Measurements from ENCODE around the gene PDILT.
"Not testable (repeated sequence)": the region's sequence is repeated elsewhere in the genome, so short reads cannot be mapped to it uniquely, and the experiment has no call there.

The PDILT gene, protein sequence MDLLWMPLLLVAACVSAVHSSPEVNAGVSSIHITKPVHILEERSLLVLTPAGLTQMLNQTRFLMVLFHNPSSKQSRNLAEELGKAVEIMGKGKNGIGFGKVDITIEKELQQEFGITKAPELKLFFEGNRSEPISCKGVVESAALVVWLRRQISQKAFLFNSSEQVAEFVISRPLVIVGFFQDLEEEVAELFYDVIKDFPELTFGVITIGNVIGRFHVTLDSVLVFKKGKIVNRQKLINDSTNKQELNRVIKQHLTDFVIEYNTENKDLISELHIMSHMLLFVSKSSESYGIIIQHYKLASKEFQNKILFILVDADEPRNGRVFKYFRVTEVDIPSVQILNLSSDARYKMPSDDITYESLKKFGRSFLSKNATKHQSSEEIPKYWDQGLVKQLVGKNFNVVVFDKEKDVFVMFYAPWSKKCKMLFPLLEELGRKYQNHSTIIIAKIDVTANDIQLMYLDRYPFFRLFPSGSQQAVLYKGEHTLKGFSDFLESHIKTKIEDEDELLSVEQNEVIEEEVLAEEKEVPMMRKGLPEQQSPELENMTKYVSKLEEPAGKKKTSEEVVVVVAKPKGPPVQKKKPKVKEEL

DNA sequence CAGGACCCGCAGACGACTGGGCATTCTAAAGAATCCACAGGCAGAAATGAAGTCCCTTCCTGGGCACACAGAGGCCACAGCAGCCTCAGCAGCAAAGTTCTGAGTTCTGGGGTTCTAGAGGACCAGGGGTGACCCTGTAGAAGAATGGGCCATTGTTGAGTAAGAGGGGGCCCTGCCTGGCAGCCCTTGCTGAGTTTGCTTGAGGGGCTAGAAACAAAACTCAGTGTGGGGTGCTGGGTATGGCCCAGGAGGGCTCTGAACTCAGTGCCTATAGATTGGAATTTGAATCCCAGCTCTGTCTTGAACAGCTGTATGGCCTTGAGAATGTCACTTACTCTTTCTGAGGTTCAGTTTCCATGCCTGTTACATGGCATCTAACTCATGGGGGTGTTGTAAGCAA is at the start of gene PDILT:
Gene PDILT, minus strand, starts transcription at position 101 of the 400 bp plus-strand sequence. CDS start 5,437 bp downstream, outside the sequence.
- DNase-seq, result no peak
- CTCF ChIA-PET, result interaction anchor here (1.0 kb wide), 1 partner anchor 20 kb away, joined by 3 read pairs; no protein-coding TSS in a partner anchor
- Mint-ChIP-seq H3K4me1 (no peaks in the 10 kb centered on the region), H3K36me3 (no peaks in the 10 kb centered on the region), H3K27me3 (peaks cover 4% of the 10 kb centered on the region), H3K9me3 (no peaks in the 10 kb centered on the region), H3K27ac (no peak within 1 kb of the TSS), H3K4me3 (no peak within 1 kb of the TSS)

DNA sequence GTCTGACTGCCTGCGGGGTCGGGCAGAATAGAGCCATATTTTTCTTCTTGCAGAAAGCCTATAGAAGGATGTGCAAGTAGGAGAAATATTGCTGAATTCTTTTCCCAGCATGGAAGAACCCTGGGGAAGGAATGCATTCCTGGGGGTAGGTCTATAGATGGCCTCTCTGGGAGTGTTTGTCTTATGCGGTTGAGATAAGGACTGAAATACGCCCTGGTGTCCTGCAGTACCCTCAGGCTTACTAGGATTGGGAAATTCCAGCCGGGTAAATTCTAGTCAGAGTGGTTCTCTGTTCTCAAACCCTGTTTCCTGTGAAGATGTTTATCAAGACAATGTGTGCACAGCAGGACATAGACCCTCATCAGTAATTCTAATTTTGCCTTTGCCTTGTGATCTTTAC is 49.1 kb upstream of the PDILT start:
- not testable (repeated sequence) for H3K27ac Mint-ChIP-seq, H3K27me3 Mint-ChIP-seq, H3K4me1 Mint-ChIP-seq

DNA sequence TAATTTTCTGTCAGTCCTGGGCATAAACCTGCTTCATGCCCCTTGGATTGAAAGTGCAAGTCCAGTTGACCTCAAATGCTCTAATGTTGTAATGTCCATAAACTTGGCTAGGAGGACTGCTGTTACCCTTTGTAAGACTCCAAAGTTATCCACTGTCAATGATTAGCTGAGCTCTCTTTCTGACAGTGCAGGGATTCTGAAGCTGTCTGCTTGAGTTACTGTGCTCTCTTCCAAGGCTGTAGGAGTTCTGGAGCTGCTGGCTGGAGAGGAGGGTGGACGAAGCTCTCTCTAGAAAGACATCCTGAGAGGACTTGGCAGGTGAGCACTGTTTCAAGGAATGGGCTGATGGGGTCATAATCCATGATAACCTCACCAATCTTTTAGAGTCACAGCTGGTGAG is 46.8 kb upstream of the PDILT start, which contains the start of gene ACSM2A:
Gene ACSM2A, plus strand, starts transcription at position 158 of the 400 bp plus-strand sequence. CDS start 8,594 bp downstream, outside the sequence.
- H3K4me1 Mint-ChIP-seq, DNase-seq, H3K4me3 Mint-ChIP-seq, H3K27me3 Mint-ChIP-seq, H3K27ac Mint-ChIP-seq, CTCF ChIA-PET, H3K36me3 Mint-ChIP-seq, H3K9me3 Mint-ChIP-seq: not testable (repeated sequence)

More for the DNA sequence above, 49.1 kb upstream of the PDILT start:
- H3K9me3 Mint-ChIP-seq, H3K36me3 Mint-ChIP-seq, CTCF ChIA-PET, DNase-seq, H3K4me3 Mint-ChIP-seq: not testable (repeated sequence)

DNA sequence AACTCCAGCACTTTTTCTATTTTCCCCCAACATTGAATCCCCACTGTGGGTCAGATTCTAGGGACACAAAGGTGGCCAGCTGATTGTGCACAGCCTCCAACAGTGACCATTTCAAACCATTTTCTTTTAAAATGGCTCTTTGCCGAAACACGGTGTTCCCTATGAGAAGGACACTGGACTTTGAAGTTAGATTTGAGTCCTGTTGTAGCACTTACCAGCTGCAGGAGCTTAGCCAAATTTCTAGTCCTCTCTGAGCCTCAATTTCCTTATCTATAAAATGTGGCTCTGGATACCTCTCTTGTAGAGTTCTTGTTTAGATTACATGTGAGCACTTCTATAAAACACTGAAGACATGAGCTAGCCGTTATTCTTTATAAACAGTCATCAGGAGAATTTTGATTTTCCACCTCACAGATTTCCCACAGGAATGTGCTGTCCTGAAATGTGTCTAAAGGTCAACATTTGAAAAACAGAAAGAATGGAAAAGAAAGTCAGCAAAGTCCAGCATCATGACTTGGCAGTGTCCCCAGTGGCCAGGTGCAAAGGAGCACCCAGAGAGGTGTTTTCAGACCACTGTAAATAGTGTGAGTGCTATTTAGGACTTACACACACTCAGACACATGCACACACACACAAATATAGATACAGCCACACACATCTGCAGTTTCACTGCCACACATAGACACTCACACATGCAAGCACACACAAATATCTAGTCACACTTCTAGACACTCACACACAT is 42.3 kb upstream of the PDILT start:
- DNase-seq, CTCF ChIA-PET, H3K4me3 Mint-ChIP-seq, H3K27me3 Mint-ChIP-seq, H3K9me3 Mint-ChIP-seq, H3K27ac Mint-ChIP-seq, H3K36me3 Mint-ChIP-seq, H3K4me1 Mint-ChIP-seq: not testable (repeated sequence)

DNA sequence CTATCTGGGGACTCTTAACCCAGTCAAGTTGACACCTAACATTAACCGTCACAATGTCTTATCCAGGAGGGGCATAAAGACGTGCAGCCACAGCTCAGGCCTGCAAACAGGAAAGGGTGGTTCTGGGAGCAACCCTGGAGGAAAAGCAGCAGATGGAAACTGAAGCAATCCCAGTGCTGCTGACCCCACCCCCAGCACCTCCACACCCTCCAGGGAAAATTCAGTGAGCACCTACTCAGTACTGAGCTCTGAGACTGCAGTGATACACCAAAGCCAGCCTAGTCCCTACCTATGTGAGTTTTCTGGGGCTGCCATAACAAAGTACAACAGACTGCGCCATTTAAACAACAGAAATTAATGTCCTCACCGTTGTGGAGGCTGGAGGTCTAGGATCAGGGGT is 37.3 kb upstream of the PDILT start:
- H3K36me3 Mint-ChIP-seq, H3K27me3 Mint-ChIP-seq, H3K27ac Mint-ChIP-seq, DNase-seq, CTCF ChIA-PET, H3K4me1 Mint-ChIP-seq, H3K4me3 Mint-ChIP-seq, H3K9me3 Mint-ChIP-seq: not testable (repeated sequence)

DNA sequence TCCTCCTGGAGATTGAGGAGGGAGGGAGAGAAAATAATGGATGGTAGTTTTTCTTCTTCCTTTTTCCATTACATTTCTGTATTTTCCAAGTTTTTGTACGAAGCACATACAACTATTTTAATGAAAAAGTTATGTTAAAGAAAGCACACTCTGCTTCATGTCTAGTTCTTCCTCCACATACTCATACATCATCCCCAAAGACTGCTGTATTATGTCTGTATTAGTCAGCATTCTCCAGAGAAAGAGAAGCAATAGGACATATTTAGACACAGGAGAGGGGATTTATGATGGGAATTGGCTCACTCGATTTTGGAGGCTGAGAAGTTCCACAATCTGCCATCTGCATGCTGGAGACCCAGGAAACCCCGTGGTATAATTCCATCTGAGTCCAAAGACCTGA is 36.7 kb upstream of the PDILT start:
- Mint-ChIP-seq H3K27me3 (peaks cover 5% of the 10 kb centered on the region), H3K27ac (no peak overlapping the region), H3K4me1 (no peaks in the 10 kb centered on the region), H3K4me3 (no peak overlapping the region), H3K9me3 (no peaks in the 10 kb centered on the region), H3K36me3 (no peaks in the 10 kb centered on the region)
- CTCF ChIA-PET, result no interaction called here
- DNase-seq, result no peak

DNA sequence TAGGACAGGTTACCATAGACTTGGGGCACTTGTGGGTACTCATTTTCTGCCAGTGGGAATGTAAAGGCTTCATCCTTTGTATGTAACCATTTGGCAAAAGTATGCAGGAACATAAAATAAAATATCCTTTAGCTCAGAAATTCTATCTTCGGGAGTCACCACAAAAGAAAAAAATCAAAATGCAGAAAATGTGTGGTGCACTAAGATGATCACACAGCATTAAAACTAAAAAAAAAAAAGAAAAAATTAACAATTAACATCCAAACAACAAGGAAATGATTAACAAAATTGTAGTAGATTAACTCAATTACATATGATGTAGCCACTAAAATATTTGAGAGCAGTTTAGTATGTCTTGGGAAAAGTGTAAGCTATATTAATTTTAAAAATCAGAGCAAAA is 36.2 kb upstream of the PDILT start:
- H3K9me3 Mint-ChIP-seq, H3K4me3 Mint-ChIP-seq, H3K27me3 Mint-ChIP-seq, H3K4me1 Mint-ChIP-seq, DNase-seq, H3K36me3 Mint-ChIP-seq, CTCF ChIA-PET: not testable (repeated sequence)
- H3K27ac Mint-ChIP-seq, result peak overlapping the region; percentile 28

DNA sequence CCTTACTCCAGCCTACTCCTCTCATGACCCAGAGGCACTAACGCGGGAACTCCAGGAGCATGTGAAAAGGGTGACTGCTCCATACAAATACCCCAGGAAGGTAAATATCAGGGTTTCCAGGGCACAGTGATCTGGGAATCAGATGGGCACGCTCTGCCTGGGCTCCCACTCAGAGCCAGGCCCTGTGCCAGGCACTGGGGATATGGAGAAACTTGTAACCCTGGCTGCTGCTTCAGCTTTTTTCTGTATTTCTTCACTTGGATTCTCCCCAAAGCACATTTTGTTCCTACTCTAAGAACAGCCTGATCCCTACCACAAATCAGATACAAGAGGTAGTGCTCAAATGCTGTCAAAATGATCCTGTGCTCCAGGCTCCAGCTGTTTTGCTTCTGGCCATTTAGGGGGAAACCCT is 35.3 kb upstream of the PDILT start:
- H3K9me3 Mint-ChIP-seq, H3K27ac Mint-ChIP-seq, H3K27me3 Mint-ChIP-seq, H3K4me3 Mint-ChIP-seq, CTCF ChIA-PET, H3K36me3 Mint-ChIP-seq, H3K4me1 Mint-ChIP-seq, DNase-seq: not testable (repeated sequence)

DNA sequence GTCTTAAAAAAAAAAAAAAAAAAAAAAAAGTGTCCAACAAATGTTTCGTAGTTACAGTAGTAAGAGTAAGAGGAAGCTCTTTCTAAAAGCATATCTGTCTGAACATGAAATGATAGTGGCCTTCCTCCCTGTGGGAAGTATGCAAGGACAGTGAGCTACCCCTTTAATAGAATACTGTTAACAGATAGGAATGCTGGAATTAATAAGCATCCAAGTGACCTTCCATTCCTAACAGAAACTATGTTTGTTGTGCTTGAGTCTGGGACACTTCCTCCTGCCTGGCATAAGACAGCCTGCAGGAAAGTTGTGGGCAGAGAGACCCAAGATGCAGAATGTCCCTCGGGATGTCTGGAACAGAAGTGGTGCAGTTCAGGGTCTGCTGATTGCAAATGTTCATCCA is 34.4 kb upstream of the PDILT start:
- CTCF ChIA-PET, DNase-seq, H3K4me1 Mint-ChIP-seq, H3K27me3 Mint-ChIP-seq, H3K27ac Mint-ChIP-seq, H3K4me3 Mint-ChIP-seq, H3K9me3 Mint-ChIP-seq, H3K36me3 Mint-ChIP-seq: not testable (repeated sequence)

DNA sequence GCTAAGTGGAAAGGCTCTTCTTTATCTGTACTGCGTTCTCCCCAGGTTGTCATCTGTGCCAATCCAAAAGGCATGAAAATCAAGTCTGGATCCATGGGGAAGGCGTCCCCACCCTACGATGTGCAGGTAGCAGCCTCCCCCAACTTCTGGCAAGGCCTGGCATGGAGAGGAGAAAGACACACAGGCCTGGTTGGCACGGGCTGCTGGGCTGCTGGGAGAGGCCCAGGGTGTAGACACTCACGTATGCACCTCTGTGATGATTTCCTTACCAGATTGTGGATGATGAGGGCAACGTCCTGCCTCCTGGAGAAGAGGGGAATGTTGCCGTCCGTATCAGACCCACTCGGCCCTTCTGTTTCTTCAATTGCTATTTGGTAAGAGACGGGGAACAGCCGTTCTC is 26.4 kb upstream of the PDILT start:
- no peak overlapping the region for H3K27ac Mint-ChIP-seq
- CTCF ChIA-PET, result no interaction called here
- no peak overlapping the region for H3K4me3 Mint-ChIP-seq
- no peaks in the 10 kb centered on the region for H3K4me1 Mint-ChIP-seq
- peaks cover 4% of the 10 kb centered on the region for H3K27me3 Mint-ChIP-seq
- H3K36me3 Mint-ChIP-seq, result no peaks in the 10 kb centered on the region
- DNase-seq, result no peak
- H3K9me3 Mint-ChIP-seq, result no peaks in the 10 kb centered on the region

DNA sequence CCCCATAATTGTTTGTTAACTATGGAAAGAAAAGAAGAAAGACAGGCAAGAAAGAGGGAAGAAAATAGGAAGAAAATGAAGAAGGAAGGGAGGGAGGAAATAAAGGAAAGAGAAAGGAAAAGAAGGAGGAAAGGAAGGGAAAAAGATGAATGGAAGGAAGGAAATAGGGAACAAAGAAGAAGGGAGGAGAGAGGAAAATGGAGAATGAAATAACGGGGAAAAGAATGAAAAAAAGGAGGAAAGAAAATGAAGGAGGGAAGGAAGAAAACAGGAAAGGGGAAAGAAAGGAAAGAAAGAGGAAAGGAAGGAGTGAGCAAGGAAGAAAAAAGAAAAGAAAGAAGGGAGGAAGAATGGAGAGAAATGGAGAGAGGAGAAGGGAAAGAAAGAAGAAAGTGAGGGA is 25.9 kb upstream of the PDILT start:
- H3K27ac Mint-ChIP-seq, CTCF ChIA-PET, H3K27me3 Mint-ChIP-seq, DNase-seq, H3K36me3 Mint-ChIP-seq, H3K4me3 Mint-ChIP-seq, H3K4me1 Mint-ChIP-seq, H3K9me3 Mint-ChIP-seq: not testable (repeated sequence)

DNA sequence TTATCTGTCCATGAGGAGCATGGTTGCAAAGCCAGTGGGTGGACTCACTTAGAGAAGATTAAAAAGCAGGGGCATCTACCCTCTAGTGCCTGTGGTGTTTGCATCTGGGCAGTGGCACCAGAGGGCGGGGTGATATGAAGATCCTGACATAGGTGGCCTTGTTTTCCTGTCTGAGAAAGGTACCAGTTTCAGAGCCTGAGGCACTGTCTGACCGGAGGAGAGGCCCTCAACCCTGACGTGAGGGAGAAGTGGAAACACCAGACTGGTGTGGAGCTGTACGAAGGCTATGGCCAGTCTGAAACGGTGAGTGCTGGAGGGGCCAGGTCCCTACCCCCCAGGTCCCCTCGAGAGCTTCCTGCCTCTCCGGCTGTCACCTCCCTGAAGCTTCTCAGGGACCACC is 25.0 kb upstream of the PDILT start:
- H3K27me3 Mint-ChIP-seq, DNase-seq, H3K36me3 Mint-ChIP-seq, CTCF ChIA-PET, H3K27ac Mint-ChIP-seq, H3K4me3 Mint-ChIP-seq, H3K9me3 Mint-ChIP-seq, H3K4me1 Mint-ChIP-seq: not testable (repeated sequence)

DNA sequence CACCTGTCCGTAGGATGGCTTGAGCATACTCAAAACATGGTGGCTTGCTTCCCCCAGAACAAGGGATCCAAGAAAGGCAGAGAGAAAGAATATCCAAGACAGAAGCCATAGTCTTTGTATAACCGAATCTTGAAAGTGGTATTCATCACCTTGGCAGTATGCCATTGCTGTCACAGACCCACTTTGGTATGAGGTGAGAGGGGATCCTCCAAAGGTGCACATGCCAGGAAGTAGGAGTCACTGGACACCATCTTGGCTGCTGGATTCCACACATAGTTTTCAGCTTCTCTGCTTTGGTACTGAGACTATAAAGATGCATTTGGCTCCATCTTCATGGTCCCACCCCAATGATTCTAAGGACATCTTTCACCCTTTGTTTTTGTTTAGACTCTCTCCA is 22.9 kb upstream of the PDILT start:
- H3K27ac Mint-ChIP-seq, H3K27me3 Mint-ChIP-seq, H3K9me3 Mint-ChIP-seq, CTCF ChIA-PET, DNase-seq, H3K4me1 Mint-ChIP-seq, H3K4me3 Mint-ChIP-seq, H3K36me3 Mint-ChIP-seq: not testable (repeated sequence)

DNA sequence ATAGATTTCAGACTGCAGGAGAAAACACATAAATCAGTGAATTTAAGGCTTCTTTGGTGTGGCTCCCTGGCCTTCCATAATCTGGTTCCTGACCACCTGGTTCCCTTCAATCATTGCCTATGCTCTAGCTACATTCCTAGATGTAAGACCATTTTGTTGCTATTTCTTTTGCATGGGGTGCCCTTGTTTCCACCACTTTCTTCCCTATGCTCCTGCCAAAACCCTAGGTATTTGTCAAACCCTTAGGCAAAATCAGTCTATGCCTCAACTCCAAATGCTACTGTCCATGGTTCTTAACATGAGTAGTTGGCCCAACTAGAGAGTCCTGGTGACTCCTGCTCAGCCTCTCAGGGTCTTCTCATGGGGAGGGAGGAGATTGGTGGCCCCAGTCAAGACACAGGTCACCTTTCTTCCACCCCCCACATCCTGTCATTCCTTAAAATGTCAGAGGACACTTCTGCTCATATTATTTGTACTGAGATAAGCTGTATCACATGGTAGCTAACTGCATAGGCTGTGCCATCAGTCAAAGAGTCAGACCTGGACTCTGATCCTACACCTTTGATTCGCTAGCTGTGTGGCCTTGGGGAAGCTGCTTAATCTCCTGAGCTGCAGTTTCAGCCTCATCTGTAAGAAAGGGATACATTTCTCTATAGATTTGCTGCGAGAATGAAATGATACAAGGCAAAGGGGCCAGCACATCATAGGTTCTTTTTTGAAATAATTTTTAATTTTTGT is 19.8 kb upstream of the PDILT start:
- CTCF ChIA-PET, result no interaction called here
- H3K4me3 Mint-ChIP-seq, result no peak overlapping the region
- no peak for DNase-seq
- H3K9me3 Mint-ChIP-seq, result no peaks in the 10 kb centered on the region
- no peak overlapping the region for H3K27ac Mint-ChIP-seq
- H3K36me3 Mint-ChIP-seq, result no peaks in the 10 kb centered on the region
- no peaks in the 10 kb centered on the region for H3K27me3 Mint-ChIP-seq
- no peaks in the 10 kb centered on the region for H3K4me1 Mint-ChIP-seq

All from activated naive CD4-positive, alpha-beta T cell treated with anti-CD3 and anti-CD28 coated beads, Interleukin-2, amount 10 ng/mL, durations not matched to agents 7 days and 5 days (primary cell).